ENCODE results near the gene KCMF1.

DNA sequence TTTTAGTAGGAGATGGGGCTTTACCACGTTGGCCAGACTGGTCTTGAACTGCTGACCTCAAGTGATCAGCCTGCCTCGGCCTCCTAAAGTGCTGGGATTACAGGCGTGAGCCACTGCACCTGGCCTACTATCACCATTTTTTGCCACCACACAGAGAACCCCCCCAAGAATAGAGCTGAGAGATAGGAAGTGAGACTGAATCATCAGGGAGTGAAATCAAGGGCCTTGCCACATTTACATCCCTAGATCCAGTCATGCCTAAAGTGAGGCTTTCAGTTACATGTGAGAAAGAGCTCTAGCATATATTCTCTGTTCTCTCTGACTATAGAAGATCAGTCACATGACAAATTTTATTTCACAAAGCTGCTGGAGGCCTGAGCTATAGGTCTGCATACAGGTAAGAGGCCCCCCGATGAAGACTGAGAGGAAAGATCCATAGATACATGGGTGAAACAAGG is 28.0 kb upstream of the KCMF1 start:
- TF ChIP-seq CTCF (IDR thresholded peaks at IDR 0.05) (no peak), POLR2A (IDR thresholded peaks at IDR 0.05) (no peak)
